Sigmoid colon (tissue), 7 donors: ENCODE data around the gene ZMIZ1. TPM values are rescaled to one million over a fixed set of nuclear protein-coding genes. Genes with fewer than 3 reads are reported as not detected.

Experiments
- DNase-seq: peaks from one replicate; pipeline ENCODE4 v3.0.0-alpha.2; 2019
- H3K27ac ChIP-seq, 4 donors: fragments of 200-600 bp; sonication (generic); one replicate each; pipeline ENCODE4 v1.5.1; 2016 to 2019; ENCODE audit warnings: mild to moderate bottlenecking in 1 of 4
- H3K27me3 ChIP-seq, 3 donors: fragments of 200-600 bp; sonication (generic); one replicate each; pipeline ENCODE4 v1.5.1; 2019; ENCODE audit warnings: mild to moderate bottlenecking in 1 of 3
- H3K36me3 ChIP-seq, 4 donors: fragments of 200-600 bp; sonication (generic); one replicate each; pipeline ENCODE4 v1.5.1; 2016 to 2019
- H3K4me1 ChIP-seq, 4 donors: fragments of 200-600 bp; sonication (generic); one replicate each; pipeline ENCODE4 v1.5.1; 2017 to 2019
- H3K4me3 ChIP-seq, 4 donors: fragments of 200-600 bp; sonication (generic); one replicate each; pipeline ENCODE4 v1.5.1; 2017 to 2019; ENCODE audit warnings: mild to moderate bottlenecking in 2 of 4, moderate library complexity in 1 of 4
- H3K9me3 ChIP-seq, 4 donors: fragments of 200-600 bp in 3 of 4; sonication (generic) in 3 of 4; one replicate each; pipeline versions ENCODE4 v1.5.1 to v1.6.1; 2013 to 2019
- EP300 ChIP-seq, 4 donors: sonication (generic); formaldehyde crosslinking; IDR thresholded peaks; one replicate each; pipeline ENCODE4 v1.6.1; 2017; ENCODE audit warnings: antibody characterized with exemption in 4 of 4
- POLR2A ChIP-seq, 2 donors: fragments of 450-650 bp; IDR thresholded peaks; one replicate each; pipeline ENCODE4 v1.6.1; 2016; ENCODE audit warnings: antibody characterized with exemption in 2 of 2, mild to moderate bottlenecking in 2 of 2, moderate library complexity in 2 of 2
- POLR2AphosphoS5 ChIP-seq, 4 donors: sonication (generic); formaldehyde crosslinking; IDR thresholded peaks; one replicate each; pipeline ENCODE4 v1.6.1; 2017; ENCODE audit warnings: antibody characterized with exemption in 4 of 4
- WGBS, 2 donors: extraction: QIAGEN DNeasy Blood & Tissue Kit; methylation state at CpG; one replicate each; pipeline ENCODE4 v1.1.7; 2013; 5-methylcytosine and 5-hydroxymethylcytosine counted together
- intact Hi-C: fragments of 100-400 bp; cut with DNase I; formaldehyde crosslinking; loops from one replicate; pipeline ENCODE4 v1.15.1; 2023
- polyA plus RNA-seq, 3 donors: library from polyadenylated mRNA; stranded (reverse); fragments of 200-250 nt; gene quantifications; one replicate each; pipeline ENCODE4 v1.2.3, GENCODE V29; 2013
- total RNA-seq, 4 donors: library from RNA; depleted of rRNA; stranded (reverse); fragments of >200 nt; gene quantifications; one replicate each; pipeline ENCODE4 v1.1.0, GENCODE V29; 2016
- TF ChIP-seq, protein P1 (sequence below), 4 experiments: fragments of 450-650 bp in 3 of 4; fragments of 200-600 bp in 1 of 4; IDR thresholded peaks; one replicate each; pipeline ENCODE4 v1.5.1; 2016 to 2019; ENCODE audit warnings: antibody characterized with exemption in 4 of 4, mild to moderate bottlenecking in 3 of 4, moderate library complexity in 2 of 4
- donor health status: healthy with polysubstance abuse.
- donor health status: Bipolar disorder and iron deficiency.
- donor health status: healthy.

Gene ZMIZ1
- total and polyA plus RNA-seq, 7 donors = 17.4 to 49.3 (median 31.5) TPM

DNA sequence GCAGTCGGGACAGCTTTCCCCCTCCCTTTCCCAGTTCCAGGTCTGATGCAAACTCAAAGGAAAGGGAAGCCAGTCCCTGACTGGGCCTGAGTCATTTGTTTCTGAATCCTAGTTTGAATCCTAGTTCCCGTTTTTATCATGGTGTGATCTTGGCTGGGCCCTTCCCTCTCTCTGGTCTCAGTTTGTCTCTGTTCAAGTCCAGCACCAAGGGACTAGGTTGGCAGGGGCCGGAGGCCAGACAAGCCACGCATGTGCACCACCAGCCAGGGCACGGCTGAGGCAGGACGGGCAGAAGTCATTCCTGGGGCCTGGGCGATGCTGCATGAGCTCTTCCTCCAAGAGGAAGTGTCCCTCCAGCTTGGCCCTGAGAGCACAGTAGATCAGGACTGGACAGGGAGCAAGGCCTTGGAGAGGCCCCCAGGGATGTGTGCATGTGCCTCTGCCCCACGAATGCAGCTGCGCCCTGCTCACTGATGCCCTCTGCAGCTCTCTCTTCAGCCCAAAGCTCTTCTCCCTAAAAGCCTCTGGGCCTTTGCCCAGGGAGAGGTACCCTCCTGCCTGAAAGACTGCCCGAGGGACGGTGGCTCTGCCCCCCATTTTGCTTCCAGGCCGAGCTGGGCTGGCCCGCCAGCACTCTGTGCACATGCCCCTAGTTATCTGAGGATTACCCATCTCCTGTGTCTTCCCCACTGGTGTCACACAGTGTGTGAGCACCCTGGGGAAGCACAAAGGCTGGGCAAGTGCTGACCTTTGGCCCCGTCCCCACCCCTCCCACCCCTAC is 86.7 kb downstream of the ZMIZ1 start:
- H3K9me3 ChIP-seq = no peaks in the 10 kb centered on the region
- no peaks in the 10 kb centered on the region for H3K36me3 ChIP-seq
- H3K27ac ChIP-seq = peak overlapping the region; percentile 85 to 92 (median 88)
- intact Hi-C loops = no loop called here
- 79 to 82% methylated on average over 14 of the region's 14 CpGs for WGBS, 2 donors
- TF ChIP-seq EP300 (IDR thresholded peaks at IDR 0.05) (no peak), POLR2AphosphoS5 (IDR thresholded peaks at IDR 0.05) (peak in 1 of 4 donors; percentile 8)
- DNase-seq = peak; percentile 79
- H3K27me3 ChIP-seq = no peaks in the 10 kb centered on the region
- H3K4me3 ChIP-seq = no peak overlapping the region
- H3K4me1 ChIP-seq = peaks cover 0 to 100% (median 96%) of the 10 kb centered on the region in 4 donors

DNA sequence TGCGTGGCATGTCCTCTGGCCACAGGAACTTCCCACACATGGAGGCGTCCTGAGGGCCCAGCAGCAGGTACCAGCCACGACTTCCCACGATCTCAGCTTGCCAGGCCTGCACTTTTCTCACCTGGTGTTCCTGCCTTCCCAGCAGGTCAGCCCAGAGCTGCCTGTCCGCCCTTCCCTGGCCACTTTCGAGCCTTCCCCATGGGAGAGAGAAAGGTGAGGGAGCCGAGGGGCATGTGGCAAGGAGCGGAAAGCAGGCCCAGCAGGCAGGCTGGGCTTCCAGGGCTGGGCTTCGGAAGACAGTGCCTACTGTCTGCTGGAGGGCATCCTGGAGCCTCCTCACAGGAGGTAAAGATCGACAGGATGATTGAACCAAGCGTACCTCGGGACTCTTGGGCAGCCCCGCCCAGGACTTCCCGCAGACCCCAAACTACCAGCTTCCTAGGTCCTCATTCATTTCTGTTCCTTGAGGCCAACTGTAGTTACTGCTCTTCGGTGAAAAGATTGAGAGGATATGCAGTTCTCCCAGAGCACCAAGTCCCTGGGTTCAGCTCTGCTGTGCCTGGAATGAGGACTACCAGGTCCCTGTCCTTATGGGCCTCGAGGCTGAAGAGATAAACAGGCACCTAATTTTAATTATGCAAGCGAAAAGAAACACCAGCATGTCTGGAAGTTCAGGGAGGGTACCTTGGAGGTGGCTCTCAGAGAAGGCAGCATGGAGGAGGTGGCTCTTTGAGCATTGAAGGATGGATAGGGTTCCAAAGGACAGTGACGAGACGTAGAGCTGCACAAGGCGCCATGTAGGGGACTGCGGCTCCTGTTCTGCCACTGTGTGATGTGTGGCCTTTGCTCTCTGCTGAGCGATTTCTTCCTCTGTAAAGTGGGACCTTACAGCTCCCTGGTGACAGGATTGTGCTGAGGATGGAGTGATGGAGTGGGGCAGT is 87.8 kb downstream of the ZMIZ1 start:
- Histone ChIP-seq H3K36me3 (no peaks in the 10 kb centered on the region), H3K4me3 (no peak overlapping the region), H3K27me3 (no peaks in the 10 kb centered on the region), H3K27ac (peak overlapping the region; percentile 85 to 92 (median 88)), H3K4me1 (peaks cover 0 to 100% (median 96%) of the 10 kb centered on the region in 4 donors), H3K9me3 (no peaks in the 10 kb centered on the region)
- WGBS, 2 donors = 86 to 87% methylated on average over 22 of the region's 22 CpGs
- no peak for DNase-seq
- intact Hi-C loops = no loop called here
- TF ChIP-seq, protein P1, sequence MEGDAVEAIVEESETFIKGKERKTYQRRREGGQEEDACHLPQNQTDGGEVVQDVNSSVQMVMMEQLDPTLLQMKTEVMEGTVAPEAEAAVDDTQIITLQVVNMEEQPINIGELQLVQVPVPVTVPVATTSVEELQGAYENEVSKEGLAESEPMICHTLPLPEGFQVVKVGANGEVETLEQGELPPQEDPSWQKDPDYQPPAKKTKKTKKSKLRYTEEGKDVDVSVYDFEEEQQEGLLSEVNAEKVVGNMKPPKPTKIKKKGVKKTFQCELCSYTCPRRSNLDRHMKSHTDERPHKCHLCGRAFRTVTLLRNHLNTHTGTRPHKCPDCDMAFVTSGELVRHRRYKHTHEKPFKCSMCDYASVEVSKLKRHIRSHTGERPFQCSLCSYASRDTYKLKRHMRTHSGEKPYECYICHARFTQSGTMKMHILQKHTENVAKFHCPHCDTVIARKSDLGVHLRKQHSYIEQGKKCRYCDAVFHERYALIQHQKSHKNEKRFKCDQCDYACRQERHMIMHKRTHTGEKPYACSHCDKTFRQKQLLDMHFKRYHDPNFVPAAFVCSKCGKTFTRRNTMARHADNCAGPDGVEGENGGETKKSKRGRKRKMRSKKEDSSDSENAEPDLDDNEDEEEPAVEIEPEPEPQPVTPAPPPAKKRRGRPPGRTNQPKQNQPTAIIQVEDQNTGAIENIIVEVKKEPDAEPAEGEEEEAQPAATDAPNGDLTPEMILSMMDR (IDR thresholded peaks at IDR 0.05) = no peak
- TF ChIP-seq POLR2AphosphoS5 (IDR thresholded peaks at IDR 0.05) (no peak), EP300 (IDR thresholded peaks at IDR 0.05) (no peak), POLR2A (IDR thresholded peaks at IDR 0.05) (no peak)

DNA sequence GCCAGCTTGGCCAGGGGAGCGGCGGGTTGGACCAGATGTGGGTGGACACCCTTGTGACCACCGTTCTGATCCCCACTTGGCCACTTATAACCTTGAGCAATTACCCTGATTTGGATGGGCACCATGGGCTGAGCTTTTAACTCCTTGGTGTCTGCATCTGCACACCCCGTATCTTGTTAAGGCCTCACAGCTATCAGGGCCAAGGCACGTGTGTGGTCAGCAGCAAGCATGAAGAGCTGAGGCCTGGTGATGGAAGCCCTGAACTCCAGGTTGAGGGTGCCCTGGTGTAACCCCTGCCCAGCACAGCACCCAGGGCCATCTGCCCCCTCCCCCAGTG is 89.2 kb downstream of the ZMIZ1 start:
- WGBS, 2 donors = 66 to 70% methylated on average over 5 of the region's 5 CpGs
- Histone ChIP-seq H3K36me3 (peaks cover 0 to 4% (median 0%) of the 10 kb centered on the region in 4 donors), H3K4me3 (no peak overlapping the region), H3K27ac (peak overlapping the region; percentile 85 to 92 (median 88)), H3K27me3 (no peaks in the 10 kb centered on the region), H3K4me1 (peaks cover 0 to 100% (median 91%) of the 10 kb centered on the region in 4 donors), H3K9me3 (no peaks in the 10 kb centered on the region)
- TF ChIP-seq POLR2AphosphoS5 (IDR thresholded peaks at IDR 0.05) (no peak), EP300 (IDR thresholded peaks at IDR 0.05) (no peak)
- intact Hi-C loops = no loop called here
- DNase-seq = no peak

DNA sequence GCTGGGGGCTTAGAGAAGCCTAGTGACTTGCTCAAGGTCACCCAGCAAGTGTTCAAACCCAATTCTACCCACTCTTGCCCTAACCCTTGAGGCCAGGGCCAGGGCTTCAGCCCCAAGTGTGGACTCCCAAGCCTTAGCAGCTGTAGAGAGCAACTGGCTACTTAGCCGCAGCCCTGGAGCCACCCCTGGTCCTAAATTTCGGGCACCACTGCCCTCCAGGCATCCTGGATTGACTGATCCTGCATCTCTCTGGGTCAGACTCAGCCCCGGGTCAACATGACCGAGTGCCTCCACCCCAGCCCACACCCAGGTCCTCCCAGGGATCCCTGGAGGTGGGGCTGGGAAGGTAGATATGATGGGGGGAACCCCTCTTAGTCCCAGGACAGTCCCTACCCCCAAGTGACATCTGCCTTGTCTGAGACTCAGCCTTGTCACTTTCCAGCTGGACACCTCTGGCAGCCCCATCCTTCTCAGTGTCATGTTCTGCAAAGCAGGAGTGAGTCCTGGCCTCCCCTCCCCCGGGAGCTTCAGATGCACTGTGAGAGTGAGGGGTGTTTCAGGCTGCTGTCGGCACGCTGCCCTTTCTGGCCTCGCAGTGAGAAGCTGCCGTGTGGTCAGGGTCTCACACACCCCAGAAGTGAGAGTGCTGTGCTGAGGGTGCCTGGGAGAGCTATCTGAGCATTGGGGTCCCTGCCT is 89.8 kb downstream of the ZMIZ1 start:
- peaks cover 0 to 100% (median 91%) of the 10 kb centered on the region in 4 donors for H3K4me1 ChIP-seq
- intact Hi-C loops = no loop called here
- WGBS, 2 donors = 87 to 88% methylated on average over 9 of the region's 9 CpGs
- peaks cover 0 to 4% (median 0%) of the 10 kb centered on the region in 4 donors for H3K36me3 ChIP-seq
- no peak for TF ChIP-seq POLR2AphosphoS5 (IDR thresholded peaks at IDR 0.05)
- TF ChIP-seq, protein P1 (IDR thresholded peaks at IDR 0.05) = no peak
- no peaks in the 10 kb centered on the region for H3K27me3 ChIP-seq
- H3K4me3 ChIP-seq = no peak overlapping the region
- DNase-seq = no peak
- peak overlapping the region; percentile 85 to 92 (median 88) for H3K27ac ChIP-seq
- no peaks in the 10 kb centered on the region for H3K9me3 ChIP-seq

DNA sequence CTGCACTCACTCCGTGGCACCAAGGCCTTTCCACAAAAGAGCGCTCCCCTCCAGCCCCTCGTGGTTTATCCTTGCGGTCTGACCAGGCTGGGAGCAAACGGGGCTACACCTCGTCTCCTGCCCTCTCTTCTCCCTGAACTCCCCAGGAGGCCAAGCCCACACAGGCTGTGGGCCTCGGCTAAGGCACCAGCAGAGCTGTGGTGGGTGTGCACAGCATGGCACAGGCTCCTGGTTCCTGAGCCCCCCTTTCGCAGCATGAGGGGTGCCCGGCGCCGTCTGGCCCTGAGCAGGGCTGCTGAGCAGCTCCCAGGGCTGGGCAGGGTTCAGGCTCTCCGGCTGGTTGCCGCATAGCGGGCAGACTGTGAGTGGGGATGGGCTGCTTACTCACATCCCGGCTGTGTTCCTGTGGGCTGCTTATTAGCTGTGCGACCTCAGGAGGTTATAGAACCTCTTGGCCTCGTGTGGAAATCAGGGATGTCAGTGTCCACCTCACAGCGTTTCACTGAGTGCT is 90.4 kb downstream of the ZMIZ1 start:
- Histone ChIP-seq H3K4me3 (no peak overlapping the region), H3K4me1 (peaks cover 0 to 100% (median 93%) of the 10 kb centered on the region in 4 donors), H3K27me3 (no peaks in the 10 kb centered on the region), H3K9me3 (no peaks in the 10 kb centered on the region), H3K36me3 (peaks cover 0 to 4% (median 0%) of the 10 kb centered on the region in 4 donors), H3K27ac (peak overlapping the region; percentile 85 to 92 (median 88))
- intact Hi-C loops = no loop called here
- WGBS, 2 donors = 79 to 81% methylated on average over 18 of the region's 18 CpGs
- DNase-seq = no peak
- TF ChIP-seq, protein P1 (IDR thresholded peaks at IDR 0.05) = no peak
- TF ChIP-seq POLR2AphosphoS5 (IDR thresholded peaks at IDR 0.05) (no peak), EP300 (IDR thresholded peaks at IDR 0.05) (no peak), POLR2A (IDR thresholded peaks at IDR 0.05) (no peak)
